CD4-positive, alpha-beta memory T cell (primary cell): Measurements from ENCODE around the gene NPPA. TPM values are rescaled to one million over a fixed set of nuclear protein-coding genes. Genes with fewer than 3 reads are reported as not detected.
A peak's percentile ranks its signal among the peaks of the same experiment; 100 is the strongest.

Experiments
- CTCF ChIA-PET: fragments of 350-600 bp; sonication (Branson Sonifier 250); formaldehyde crosslinking; loops from one replicate; lab custom pipeline; 2021; ENCODE audit warnings: inconsistent platforms; ENCODE audit not compliant: partially characterized antibody; lab: Charles Lee
- POLR2A ChIA-PET: fragments of 350-600 bp; sonication (Branson Sonifier 250); formaldehyde crosslinking; loops from one replicate; lab custom pipeline; 2021; ENCODE audit not compliant: partially characterized antibody; lab: Charles Lee
- DNase-seq, 5 donors: peaks; one replicate each; pipeline versions ENCODE4 v3.0.0 to v3.0.0-alpha.2; 2020 to 2022; ENCODE audit warnings: mixed read lengths in 1 of 5
- H3K27ac ChIP-seq: one replicate; pipeline ENCODE4 v1.7.0; 2013; ENCODE audit warnings: low read depth, low read length
- H3K27me3 ChIP-seq: 2 replicates; pipeline ENCODE4 v1.7.0; 2013; ENCODE audit warnings: mild to moderate bottlenecking, low read length, moderate library complexity; ENCODE audit not compliant: insufficient read depth
- H3K36me3 ChIP-seq: 2 replicates; pipeline ENCODE4 v1.7.0; 2013; ENCODE audit warnings: mild to moderate bottlenecking, low read length, moderate library complexity; ENCODE audit not compliant: insufficient read depth
- H3K4me1 ChIP-seq: 2 replicates; pipeline ENCODE4 v1.7.0; 2013; ENCODE audit warnings: mild to moderate bottlenecking, low read length, moderate library complexity; ENCODE audit not compliant: insufficient read depth
- H3K4me3 ChIP-seq, 2 donors: one replicate each; pipeline ENCODE4 v1.7.0; 2013; ENCODE audit warnings: low read length in 2 of 2, mild to moderate bottlenecking in 1 of 2
- H3K9me3 ChIP-seq, 2 donors: one replicate each; pipeline ENCODE4 v1.7.0; 2013; ENCODE audit warnings: low read length in 2 of 2, control low read depth in 1 of 2; ENCODE audit not compliant: control insufficient read depth in 1 of 2
- H3K27ac Mint-ChIP-seq, 7 donors: one replicate each; pipeline ENCODE4 v1.8.0; 2020 to 2021; ENCODE audit warnings: mixed read lengths in 7 of 7, mild to moderate bottlenecking in 6 of 7, inconsistent platforms in 3 of 7, moderate library complexity in 3 of 7
- H3K27me3 Mint-ChIP-seq, 2 donors: one replicate each; pipeline ENCODE4 v1.8.0; 2020 to 2021; ENCODE audit warnings: mixed read lengths in 2 of 2
- H3K36me3 Mint-ChIP-seq, 2 donors: one replicate each; pipeline ENCODE4 v1.8.0; 2020 to 2021; ENCODE audit warnings: mixed read lengths in 2 of 2, inconsistent platforms in 1 of 2, mild to moderate bottlenecking in 1 of 2
- H3K4me1 Mint-ChIP-seq, 4 donors: one replicate each; pipeline ENCODE4 v1.8.0; 2020 to 2021; ENCODE audit warnings: mixed read lengths in 4 of 4, mild to moderate bottlenecking in 1 of 4
- H3K4me3 Mint-ChIP-seq, 8 donors: one replicate each; pipeline ENCODE4 v1.8.0; 2020 to 2021; ENCODE audit warnings: mixed read lengths in 8 of 8, mild to moderate bottlenecking in 7 of 8, moderate library complexity in 6 of 8, inconsistent platforms in 3 of 8
- H3K9me3 Mint-ChIP-seq, 8 donors: one replicate each; pipeline ENCODE4 v1.8.0; 2020 to 2021; ENCODE audit warnings: mixed read lengths in 8 of 8, mild to moderate bottlenecking in 5 of 8, inconsistent platforms in 3 of 8, moderate library complexity in 1 of 8
- intact Hi-C: fragments of 100-400 bp; cut with micrococcal nuclease; formaldehyde crosslinking; loops from one replicate; pipeline ENCODE4 v1.15.1; 2023
- polyA plus RNA-seq, 2 donors: library from polyadenylated mRNA; unstranded; fragments of 300-500 nt; fragmentation: Illumina TruSeq; gene quantifications; one replicate each; pipeline ENCODE4 v1.2.3, GENCODE V29; 2021
- total RNA-seq, 2 experiments: library from RNA; stranded (reverse); gene quantifications; one replicate each; pipeline ENCODE4 v1.2.3, GENCODE V29; 2021

The NPPA gene
- total and polyA plus RNA-seq, 4 experiments from 2014 or later: not detected

- Histone ChIP-seq H3K4me3 (no peak overlapping the region), H3K9me3 (no peaks in the 10 kb centered on the region), H3K4me1 (no peaks in the 10 kb centered on the region), H3K27me3 (peaks cover 24% of the 10 kb centered on the region), H3K27ac (no peak overlapping the region), H3K36me3 (no peaks in the 10 kb centered on the region)
- H3K4me3 Mint-ChIP-seq: no peak overlapping the region
- ChIA-PET CTCF (no interaction called here), POLR2A (no interaction called here)
- DNase-seq: no peak
- peaks cover 40 to 47% of the 10 kb centered on the region in 2 donors for H3K27me3 Mint-ChIP-seq
- peaks cover 0 to 5% (median 2%) of the 10 kb centered on the region in 4 donors for H3K4me1 Mint-ChIP-seq
- H3K36me3 Mint-ChIP-seq: no peaks in the 10 kb centered on the region
- H3K9me3 Mint-ChIP-seq: peaks cover 0 to 9% (median 2%) of the 10 kb centered on the region in 8 donors
- peak overlapping the region in 1 of 7 donors; percentile 22 for H3K27ac Mint-ChIP-seq
- intact Hi-C loops: no loop called here
These were observed 12.5 kb upstream of the NPPA start for GRCh38 chr1:11860083-11860482.

GRCh38 chr1:11858968-11859871 lies 11.6 kb upstream of the NPPA start:
- no peak overlapping the region for H3K27ac ChIP-seq
- peaks cover 41 to 45% of the 10 kb centered on the region in 2 donors for H3K27me3 Mint-ChIP-seq
- H3K4me1 ChIP-seq: no peaks in the 10 kb centered on the region
- H3K9me3 ChIP-seq: no peaks in the 10 kb centered on the region
- peaks cover 0 to 9% (median 2%) of the 10 kb centered on the region in 8 donors for H3K9me3 Mint-ChIP-seq
- H3K4me1 Mint-ChIP-seq: peaks cover 0 to 5% (median 2%) of the 10 kb centered on the region in 4 donors
- intact Hi-C loops: no loop called here
- DNase-seq: peak; percentile 58 to 77 (median 62)
- no peaks in the 10 kb centered on the region for H3K36me3 ChIP-seq
- ChIA-PET POLR2A (no interaction called here), CTCF (no interaction called here)
- H3K27me3 ChIP-seq: peaks cover 24% of the 10 kb centered on the region
- peak overlapping the region in 1 of 7 donors; percentile 22 for H3K27ac Mint-ChIP-seq
- no peak overlapping the region for H3K4me3 Mint-ChIP-seq
- no peaks in the 10 kb centered on the region for H3K36me3 Mint-ChIP-seq
- no peak overlapping the region for H3K4me3 ChIP-seq

- no peaks in the 10 kb centered on the region for H3K36me3 ChIP-seq
- Mint-ChIP-seq H3K27me3 (peaks cover 43 to 44% of the 10 kb centered on the region in 2 donors), H3K27ac (peak within 1 kb of the TSS in 1 of 7 donors; percentile 22), H3K9me3 (peaks cover 0 to 9% (median 2%) of the 10 kb centered on the region in 8 donors), H3K36me3 (no peaks in the 10 kb centered on the region), H3K4me3 (no peak within 1 kb of the TSS), H3K4me1 (peaks cover 0 to 5% (median 2%) of the 10 kb centered on the region in 4 donors)
- no peaks in the 10 kb centered on the region for H3K4me1 ChIP-seq
- H3K27ac ChIP-seq: no peak within 1 kb of the TSS
- no peaks in the 10 kb centered on the region for H3K9me3 ChIP-seq
- CTCF ChIA-PET: no interaction called here
- intact Hi-C loops: no loop called here
- no peak for DNase-seq
- POLR2A ChIA-PET: no interaction called here
- H3K27me3 ChIP-seq: peaks cover 24% of the 10 kb centered on the region
- no peak within 1 kb of the TSS for H3K4me3 ChIP-seq
These were observed 11.0 kb upstream of the NPPA start, which contains the start of gene NPPB for GRCh38 chr1:11858613-11858967. Gene NPPB (minus strand): TSS chr1:11858945. CDS start chr1:11858833, 112 bp downstream.

GRCh38 chr1:11858158-11858557 lies 10.6 kb upstream of the NPPA start:
- H3K27ac ChIP-seq: no peak overlapping the region
- no peak for DNase-seq
- H3K36me3 Mint-ChIP-seq: no peaks in the 10 kb centered on the region
- CTCF ChIA-PET: no interaction called here
- H3K9me3 Mint-ChIP-seq: peaks cover 0 to 9% (median 2%) of the 10 kb centered on the region in 8 donors
- no peaks in the 10 kb centered on the region for H3K9me3 ChIP-seq
- H3K4me3 Mint-ChIP-seq: no peak overlapping the region
- no peak overlapping the region for H3K4me3 ChIP-seq
- no peaks in the 10 kb centered on the region for H3K4me1 ChIP-seq
- POLR2A ChIA-PET: interaction anchor here (0.6 kb wide), 1 partner anchor 100 kb away, joined by 3 read pairs; no protein-coding TSS in a partner anchor
- H3K36me3 ChIP-seq: no peaks in the 10 kb centered on the region
- intact Hi-C loops: no loop called here
- no peak overlapping the region for H3K27ac Mint-ChIP-seq
- H3K27me3 ChIP-seq: peaks cover 24% of the 10 kb centered on the region
- H3K4me1 Mint-ChIP-seq: peaks cover 0 to 5% (median 2%) of the 10 kb centered on the region in 4 donors
- H3K27me3 Mint-ChIP-seq: peaks cover 43 to 45% of the 10 kb centered on the region in 2 donors

GRCh38 chr1:11857164-11857851 lies 9.7 kb upstream of the NPPA start:
- Mint-ChIP-seq H3K9me3 (peaks cover 0 to 9% (median 2%) of the 10 kb centered on the region in 8 donors), H3K36me3 (no peaks in the 10 kb centered on the region), H3K4me3 (no peak overlapping the region), H3K4me1 (peaks cover 0 to 5% (median 2%) of the 10 kb centered on the region in 4 donors), H3K27ac (no peak overlapping the region), H3K27me3 (peaks cover 44 to 45% of the 10 kb centered on the region in 2 donors)
- CTCF ChIA-PET: no interaction called here
- Histone ChIP-seq H3K9me3 (no peaks in the 10 kb centered on the region), H3K27ac (no peak overlapping the region), H3K27me3 (peaks cover 23% of the 10 kb centered on the region), H3K4me1 (no peaks in the 10 kb centered on the region), H3K36me3 (no peaks in the 10 kb centered on the region), H3K4me3 (no peak overlapping the region)
- no peak for DNase-seq
- intact Hi-C loops: no loop called here
- POLR2A ChIA-PET: interaction anchor here (0.6 kb wide), 1 partner anchor 99 kb away, joined by 3 read pairs; no protein-coding TSS in a partner anchor

GRCh38 chr1:11856698-11857097 lies 9.1 kb upstream of the NPPA start:
- peaks cover 0 to 9% (median 2%) of the 10 kb centered on the region in 8 donors for H3K9me3 Mint-ChIP-seq
- CTCF ChIA-PET: interaction anchor here (1.1 kb wide), 1 partner anchor 36 kb away, joined by 5 read pairs; no protein-coding TSS in a partner anchor

GRCh38 chr1:11855430-11855829 lies 7.8 kb upstream of the NPPA start:
- H3K9me3 ChIP-seq: no peaks in the 10 kb centered on the region
- Mint-ChIP-seq H3K27ac (no peak overlapping the region), H3K9me3 (peaks cover 0 to 4% (median 0%) of the 10 kb centered on the region in 8 donors), H3K4me3 (no peak overlapping the region), H3K4me1 (peaks cover 0 to 5% (median 2%) of the 10 kb centered on the region in 4 donors), H3K36me3 (no peaks in the 10 kb centered on the region), H3K27me3 (peaks cover 34 to 38% of the 10 kb centered on the region in 2 donors)
- no peaks in the 10 kb centered on the region for H3K4me1 ChIP-seq
- CTCF ChIA-PET: interaction anchor here (1.1 kb wide), 1 partner anchor 37 kb away, joined by 5 read pairs; no protein-coding TSS in a partner anchor
- no peak for DNase-seq
- no peak overlapping the region for H3K4me3 ChIP-seq
- H3K27ac ChIP-seq: no peak overlapping the region
- H3K36me3 ChIP-seq: no peaks in the 10 kb centered on the region
- POLR2A ChIA-PET: no interaction called here
- intact Hi-C loops: no loop called here
- H3K27me3 ChIP-seq: peaks cover 8% of the 10 kb centered on the region

More at GRCh38 chr1:11856698-11857097, 9.1 kb upstream of the NPPA start:
- Histone ChIP-seq H3K4me1 (no peaks in the 10 kb centered on the region), H3K27me3 (peaks cover 17% of the 10 kb centered on the region), H3K9me3 (no peaks in the 10 kb centered on the region), H3K36me3 (no peaks in the 10 kb centered on the region), H3K27ac (no peak overlapping the region), H3K4me3 (no peak overlapping the region)
- no peak overlapping the region for H3K27ac Mint-ChIP-seq
- peaks cover 43% of the 10 kb centered on the region in 2 donors for H3K27me3 Mint-ChIP-seq
- DNase-seq: no peak
- peaks cover 0 to 5% (median 2%) of the 10 kb centered on the region in 4 donors for H3K4me1 Mint-ChIP-seq
- POLR2A ChIA-PET: no interaction called here
- intact Hi-C loops: no loop called here
- no peak overlapping the region for H3K4me3 Mint-ChIP-seq
- no peaks in the 10 kb centered on the region for H3K36me3 Mint-ChIP-seq
